Smooth muscle cell of trachea (primary cell): ENCODE results near the gene TIMM29. TPM values are rescaled to one million over a fixed set of nuclear protein-coding genes. Genes with fewer than 3 reads are reported as not detected.

ENCODE experiments used
- total RNA-seq: library from RNA; depleted of rRNA; stranded (reverse); fragments of >200 nt; gene quantifications from 2 replicates; pipeline ENCODE4 v1.2.1, GENCODE V29; 2014

The TIMM29 gene
- total RNA-seq: 38.3 and 44.0 TPM in 2 replicates

DNA sequence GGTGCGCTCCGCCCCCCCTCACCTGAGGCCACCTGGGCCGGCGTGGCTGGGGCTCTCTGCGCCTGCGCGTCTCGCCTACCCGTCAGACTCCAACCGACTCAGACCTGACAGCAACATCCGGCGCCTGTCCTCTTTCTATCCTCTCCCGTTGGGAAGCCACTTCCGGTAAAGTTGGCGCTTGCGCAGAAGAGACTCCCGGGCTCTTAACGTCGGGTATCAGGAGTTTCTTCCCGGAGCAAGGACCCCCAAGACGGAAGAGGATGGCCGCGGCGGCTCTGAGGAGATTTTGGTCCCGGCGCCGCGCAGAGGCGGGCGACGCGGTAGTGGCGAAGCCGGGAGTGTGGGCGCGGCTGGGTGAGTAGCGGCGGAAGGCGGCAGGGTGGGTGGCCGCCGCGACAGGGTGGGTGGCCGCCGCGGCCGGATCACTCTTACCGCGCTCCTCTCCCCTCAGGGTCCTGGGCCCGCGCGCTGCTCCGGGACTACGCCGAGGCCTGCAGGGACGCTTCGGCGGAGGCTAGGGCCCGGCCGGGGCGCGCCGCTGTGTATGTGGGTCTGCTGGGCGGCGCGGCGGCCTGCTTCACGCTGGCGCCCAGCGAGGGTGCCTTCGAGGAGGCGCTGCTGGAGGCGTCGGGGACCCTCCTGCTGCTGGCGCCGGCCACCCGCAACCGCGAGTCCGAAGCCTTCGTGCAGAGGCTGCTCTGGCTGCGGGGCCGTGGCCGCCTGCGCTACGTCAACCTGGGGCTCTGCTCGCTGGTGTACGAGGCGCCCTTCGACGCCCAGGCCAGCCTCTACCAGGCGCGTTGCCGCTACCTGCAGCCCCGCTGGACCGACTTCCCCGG is at the start of gene TIMM29, which contains the start of gene YIPF2:
TSS of gene TIMM29 (plus strand) at position 249 of the 839 bp plus-strand sequence. CDS start at position 261, 12 bp downstream.
TSS of gene YIPF2 (minus strand) at position 77 of the 839 bp plus-strand sequence. CDS start 229 bp downstream, outside the sequence.

DNA sequence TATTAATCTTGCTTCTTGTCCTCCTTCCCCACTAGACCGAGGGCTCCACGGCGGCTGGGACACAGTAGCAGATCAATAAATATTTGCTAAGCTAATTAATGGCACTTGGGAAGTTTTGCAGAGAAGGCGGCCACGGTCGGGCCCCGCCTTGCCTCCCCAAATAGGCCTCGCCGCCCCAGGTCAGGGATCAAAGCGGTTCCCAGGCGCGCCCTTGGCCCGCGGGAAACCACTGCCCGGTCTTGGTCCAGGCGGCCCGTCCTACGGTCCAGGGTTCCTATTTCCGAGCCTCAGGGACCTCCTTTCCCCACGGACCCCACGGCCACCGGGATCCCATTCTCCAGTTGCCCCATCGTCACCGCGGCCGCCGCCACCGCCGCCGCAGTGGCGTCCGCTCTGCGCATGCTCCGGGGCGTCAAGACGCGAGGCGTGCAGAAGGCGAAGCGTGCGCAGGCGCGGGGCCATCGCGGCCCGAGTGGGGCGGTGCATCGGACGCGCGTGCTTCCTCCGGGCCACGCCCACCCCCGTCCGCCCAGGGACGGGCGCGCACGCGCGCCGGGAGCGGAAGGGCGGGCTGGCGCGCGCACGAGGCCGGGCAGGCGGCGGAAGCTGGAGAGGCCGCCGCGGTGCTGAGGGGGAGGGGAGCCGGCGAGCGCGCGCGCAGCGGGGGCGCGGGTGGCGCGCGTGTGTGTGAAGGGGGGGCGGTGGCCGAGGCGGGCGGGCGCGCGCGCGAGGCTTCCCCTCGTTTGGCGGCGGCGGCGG is 31.9 kb downstream of the TIMM29 start, which contains the start of gene SMARCA4:
TSS of gene SMARCA4 (plus strand) at position 717 of the 759 bp plus-strand sequence. CDS start 23,122 bp downstream, outside the sequence.

Other genes starting within 250 kb of the TIMM29 start
- 27.8 and 28.1 TPM in 2 replicates for gene QTRT1, start 227.4 kb upstream of the TIMM29 start, total RNA-seq
- 91.0 and 94.2 TPM in 2 replicates for gene DNM2, start 210.7 kb upstream of the TIMM29 start, total RNA-seq
- gene TMED1, start 92.6 kb upstream of the TIMM29 start, total RNA-seq: 46.5 and 69.2 TPM in 2 replicates
- 0.58 and 1.7 TPM in 2 replicates for gene C19orf38, start 80.4 kb upstream of the TIMM29 start, total RNA-seq
- gene CARM1, start 57.3 kb upstream of the TIMM29 start, total RNA-seq: 38.7 and 49.8 TPM in 2 replicates
- gene YIPF2, start 172 bp upstream of the TIMM29 start, total RNA-seq: 93.5 and 117 TPM in 2 replicates
- gene SMARCA4, start 32.2 kb downstream of the TIMM29 start, total RNA-seq: 71.0 and 73.6 TPM in 2 replicates
- gene LDLR, start 160.7 kb downstream of the TIMM29 start, total RNA-seq: 191 and 366 TPM in 2 replicates
- 15.9 and 111 TPM in 2 replicates for gene SPC24, start 227.0 kb downstream of the TIMM29 start, total RNA-seq